HG03045 (cell line): ENCODE data around the gene SLC45A2.
"Not testable (repeated sequence)": the region's sequence is repeated elsewhere in the genome, so short reads cannot be mapped to it uniquely, and the experiment has no call there.

Experiments
- ATAC-seq: cut with Tn5 transposase; IDR thresholded peaks from one replicate; pipeline ENCODE4 v1.9.1; 2021; ENCODE audit warnings: mild to moderate bottlenecking, moderate library complexity; ENCODE audit not compliant: unreplicated experiment

SLC45A2 gene, protein sequence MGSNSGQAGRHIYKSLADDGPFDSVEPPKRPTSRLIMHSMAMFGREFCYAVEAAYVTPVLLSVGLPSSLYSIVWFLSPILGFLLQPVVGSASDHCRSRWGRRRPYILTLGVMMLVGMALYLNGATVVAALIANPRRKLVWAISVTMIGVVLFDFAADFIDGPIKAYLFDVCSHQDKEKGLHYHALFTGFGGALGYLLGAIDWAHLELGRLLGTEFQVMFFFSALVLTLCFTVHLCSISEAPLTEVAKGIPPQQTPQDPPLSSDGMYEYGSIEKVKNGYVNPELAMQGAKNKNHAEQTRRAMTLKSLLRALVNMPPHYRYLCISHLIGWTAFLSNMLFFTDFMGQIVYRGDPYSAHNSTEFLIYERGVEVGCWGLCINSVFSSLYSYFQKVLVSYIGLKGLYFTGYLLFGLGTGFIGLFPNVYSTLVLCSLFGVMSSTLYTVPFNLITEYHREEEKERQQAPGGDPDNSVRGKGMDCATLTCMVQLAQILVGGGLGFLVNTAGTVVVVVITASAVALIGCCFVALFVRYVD

DNA sequence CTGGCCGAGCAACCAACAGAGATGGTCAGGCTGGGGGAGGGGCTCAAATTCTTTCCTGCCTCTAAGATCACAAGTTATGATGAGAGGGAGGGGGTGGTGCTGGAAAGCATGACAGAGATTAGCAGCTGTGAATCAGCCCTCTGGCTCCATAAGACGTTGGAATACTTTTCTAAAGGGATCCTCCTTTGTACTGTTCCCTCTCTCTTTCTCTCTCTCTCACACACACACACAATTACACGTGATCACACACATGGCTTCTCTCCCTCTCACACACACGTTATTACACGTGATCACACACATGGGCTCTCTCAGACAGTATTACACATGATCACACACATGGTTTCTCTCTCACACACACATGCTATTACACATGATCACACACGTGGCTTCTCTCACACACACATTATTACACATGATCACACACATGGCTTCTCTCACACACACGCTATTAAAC is at the start of gene SLC45A2:
SLC45A2 (minus strand) TSS at position 23 of the 454 bp plus-strand sequence. CDS start 110 bp downstream, outside the sequence.
- ATAC-seq = no peak

DNA sequence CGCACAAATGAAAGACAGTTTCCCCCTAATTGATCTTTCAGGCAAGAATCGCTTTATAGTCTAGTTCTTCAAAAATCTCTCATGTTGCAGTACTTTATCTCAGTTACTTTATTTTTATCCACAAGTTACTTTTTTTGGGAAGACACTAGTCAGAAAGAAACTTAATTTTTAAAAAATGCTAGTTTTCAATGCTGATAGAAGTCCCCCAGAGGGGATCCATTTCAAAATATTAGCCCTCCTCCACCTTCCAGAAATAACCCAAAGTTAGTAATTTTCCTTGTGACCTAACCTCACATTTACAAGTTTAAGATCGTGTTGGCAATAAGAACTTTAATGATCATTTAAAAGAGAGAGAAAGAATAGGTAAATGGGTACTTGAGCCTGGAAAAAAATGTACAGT is 47.5 kb upstream of the SLC45A2 start:
- ATAC-seq = no peak

- no peak for ATAC-seq
These were observed 46.6 kb upstream of the SLC45A2 start for GRCh38 chr5:34031117-34031516.

DNA sequence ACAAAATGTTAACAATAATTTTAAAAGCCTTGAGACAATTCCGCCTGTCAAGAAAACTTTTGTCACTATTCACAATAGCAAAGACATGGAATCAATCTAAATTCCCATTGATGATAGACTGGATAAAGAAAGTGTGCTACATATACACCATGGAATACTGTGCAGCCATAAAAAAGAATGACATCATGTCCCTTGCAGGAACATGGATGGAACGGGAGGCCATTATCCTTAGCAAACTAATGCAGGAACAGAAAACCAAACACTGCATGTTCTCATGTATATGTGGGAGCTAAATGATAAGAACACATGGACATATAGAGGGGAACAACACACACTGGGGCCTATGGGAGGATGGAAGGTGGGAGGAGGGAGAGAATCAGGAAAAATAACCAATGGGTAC is 46.1 kb upstream of the SLC45A2 start:
- ATAC-seq = not testable (repeated sequence)

DNA sequence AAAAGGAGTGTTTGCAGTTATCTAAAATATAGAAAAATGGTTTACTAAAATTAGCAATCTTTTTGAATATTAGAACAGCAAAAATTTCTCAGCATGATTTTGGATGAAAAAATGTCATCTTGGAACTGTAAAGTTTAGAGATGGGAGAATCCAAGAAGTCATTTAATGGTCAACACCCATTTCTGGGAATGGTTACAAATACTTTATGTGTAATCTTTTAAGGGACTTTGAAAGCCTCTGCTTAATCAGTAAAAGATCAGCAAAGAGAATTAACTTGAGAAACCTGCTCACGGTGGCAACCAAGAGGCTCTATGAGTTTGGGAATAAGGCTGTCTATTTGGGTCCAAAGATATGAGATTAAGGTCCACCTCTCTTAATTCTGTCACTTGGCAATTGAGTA is 45.6 kb upstream of the SLC45A2 start:
- ATAC-seq = no peak

DNA sequence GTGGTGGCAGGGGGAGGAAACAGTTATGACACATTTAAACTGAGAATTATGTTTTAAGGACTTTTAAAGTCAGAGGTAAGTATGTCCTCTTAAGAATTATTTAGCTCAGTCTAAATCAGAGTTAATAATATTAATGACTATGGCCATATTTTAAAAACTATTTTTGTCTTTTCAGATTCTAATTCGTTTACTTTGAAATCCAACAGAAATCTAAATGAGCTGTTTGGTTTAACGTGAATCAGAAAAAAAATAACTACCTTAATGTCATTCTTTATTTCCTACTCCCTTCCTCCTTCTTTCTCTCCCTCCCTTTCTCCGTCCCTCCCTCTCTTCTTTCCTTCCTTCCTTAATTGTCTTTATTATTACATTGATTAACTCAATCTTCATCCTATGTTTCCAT is 43.9 kb upstream of the SLC45A2 start:
- ATAC-seq = no peak

DNA sequence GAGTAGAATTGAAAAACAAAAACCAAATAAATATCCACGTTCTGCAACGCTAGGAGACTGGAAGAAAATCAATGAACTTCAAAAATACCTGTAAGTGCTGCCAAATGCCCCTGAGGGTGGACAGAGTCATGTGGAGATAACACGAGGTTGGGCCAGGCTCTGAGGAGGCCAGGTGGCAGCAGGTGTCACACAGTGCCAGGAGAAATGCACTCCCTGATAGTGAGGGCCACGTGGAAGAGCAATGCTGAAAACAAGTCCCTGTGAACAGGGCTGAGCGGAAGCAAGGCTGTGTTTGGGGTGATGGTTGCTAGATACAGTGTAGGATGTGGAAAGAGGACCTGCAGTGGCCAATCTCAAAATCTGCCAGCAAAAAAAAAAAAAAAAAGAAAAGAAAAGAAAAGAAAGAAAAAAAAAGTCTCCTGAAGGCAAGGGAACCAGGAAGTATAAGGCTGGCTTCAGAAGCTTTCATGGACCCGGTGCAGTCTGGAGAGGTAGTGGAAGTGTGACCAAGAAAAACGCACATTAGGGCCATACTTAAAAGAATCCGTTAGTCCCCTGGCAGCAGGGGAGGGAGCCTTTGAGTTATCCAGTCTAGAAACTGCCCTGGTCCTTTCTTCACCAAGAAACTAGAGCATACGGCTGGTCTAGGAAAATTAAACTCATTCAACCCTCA is 41.7 kb upstream of the SLC45A2 start:
- ATAC-seq = no peak

GRCh38 chr5:34022121-34022705 is 37.7 kb upstream of the SLC45A2 start:
- ATAC-seq = peak; percentile 69

DNA sequence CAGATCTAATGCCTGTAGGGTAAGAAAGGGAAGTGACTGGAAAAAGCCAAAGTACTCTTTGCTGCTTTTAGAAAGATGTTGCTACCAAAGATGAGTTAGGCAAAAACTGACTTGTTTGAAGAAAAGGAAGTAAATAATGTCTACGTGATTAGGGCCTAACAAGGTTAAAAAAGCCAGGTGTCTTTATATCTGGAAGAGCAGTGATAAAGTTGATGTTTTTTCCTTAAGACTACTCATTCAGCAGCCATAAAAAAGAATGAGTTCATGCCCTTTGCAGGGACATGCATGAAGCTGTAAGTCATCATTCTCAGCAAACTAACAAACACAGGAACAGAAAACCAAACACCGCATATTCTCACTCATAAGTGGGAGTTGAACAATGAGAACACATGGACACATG is 36.8 kb upstream of the SLC45A2 start:
- no peak for ATAC-seq

DNA sequence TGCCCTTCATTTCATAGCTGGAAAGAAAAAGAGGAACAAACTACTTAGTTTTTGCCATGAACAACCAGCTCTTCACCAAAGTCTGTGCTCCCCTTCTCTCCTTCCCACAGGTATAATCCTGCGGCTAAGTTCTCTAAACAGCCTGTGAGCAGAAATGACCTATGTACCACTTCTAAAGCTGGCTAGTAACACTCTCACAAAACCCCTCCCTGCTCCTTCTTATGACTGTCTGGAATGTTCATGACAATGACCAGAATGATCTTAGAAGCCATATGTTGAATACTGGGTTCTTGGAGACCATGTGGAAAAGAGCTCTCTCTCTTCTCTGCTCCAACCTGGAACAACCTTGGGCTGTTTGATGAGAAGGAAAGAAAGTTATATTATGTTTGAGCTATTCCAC is 36.2 kb upstream of the SLC45A2 start:
- ATAC-seq = no peak

DNA sequence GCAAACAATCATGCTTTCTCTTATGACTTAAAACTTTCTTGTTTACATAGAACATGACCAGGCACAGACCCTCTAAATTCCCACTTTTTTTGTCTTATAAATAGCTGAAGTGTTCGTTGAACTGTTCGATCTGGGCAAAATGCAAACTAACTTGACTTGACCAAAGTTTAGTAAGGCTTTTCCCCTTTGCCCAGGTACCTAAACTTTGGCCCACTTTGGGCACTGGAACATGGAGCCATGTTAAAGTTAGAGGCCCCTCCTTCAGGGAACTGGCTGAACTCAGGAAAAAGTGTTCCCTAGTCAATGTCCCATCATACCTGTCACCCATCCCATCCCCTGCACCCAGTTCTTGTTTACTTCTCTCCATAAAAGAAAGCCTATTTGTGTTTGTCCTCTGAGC is 32.8 kb upstream of the SLC45A2 start:
- no peak for ATAC-seq

GRCh38 chr5:34016750-34017149 is 32.3 kb upstream of the SLC45A2 start:
- no peak for ATAC-seq

- no peak for ATAC-seq
These were observed 31.7 kb upstream of the SLC45A2 start for GRCh38 chr5:34016222-34016621.

DNA sequence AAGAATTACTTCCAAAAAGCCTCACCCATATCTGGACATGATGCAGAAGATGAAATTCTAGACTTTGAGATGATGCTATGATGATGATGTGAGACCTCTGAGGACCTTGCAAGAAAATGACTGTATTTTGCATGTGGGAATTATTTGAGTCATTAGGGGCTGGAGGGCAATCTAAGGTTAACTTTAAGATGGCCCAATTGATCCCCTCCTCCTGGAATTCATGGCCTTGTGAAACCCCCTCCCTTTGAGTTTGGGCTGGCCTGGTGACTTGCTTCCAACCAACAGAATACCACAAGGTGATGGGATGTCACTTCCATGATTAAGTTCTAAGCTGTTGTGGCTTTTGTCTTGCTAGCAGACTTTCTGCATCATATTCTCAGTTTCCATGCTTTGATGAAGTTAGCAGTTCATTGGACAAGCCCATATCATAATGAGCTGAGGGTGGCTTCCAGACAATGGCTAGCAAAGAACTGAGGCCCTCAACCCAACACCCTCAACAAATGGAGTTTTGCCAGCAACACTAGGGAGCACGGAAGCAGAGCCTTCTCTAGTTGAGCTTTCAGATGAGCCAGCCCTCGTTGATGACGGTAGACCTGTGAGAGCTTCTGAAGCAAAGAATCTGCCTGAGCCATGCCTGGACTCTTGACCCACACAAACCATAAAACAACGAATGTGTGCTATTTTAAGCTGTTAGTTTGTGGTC is 30.8 kb upstream of the SLC45A2 start:
- ATAC-seq = no peak

- no peak for ATAC-seq
These were observed 30.1 kb upstream of the SLC45A2 start for GRCh38 chr5:34014626-34015025.

DNA sequence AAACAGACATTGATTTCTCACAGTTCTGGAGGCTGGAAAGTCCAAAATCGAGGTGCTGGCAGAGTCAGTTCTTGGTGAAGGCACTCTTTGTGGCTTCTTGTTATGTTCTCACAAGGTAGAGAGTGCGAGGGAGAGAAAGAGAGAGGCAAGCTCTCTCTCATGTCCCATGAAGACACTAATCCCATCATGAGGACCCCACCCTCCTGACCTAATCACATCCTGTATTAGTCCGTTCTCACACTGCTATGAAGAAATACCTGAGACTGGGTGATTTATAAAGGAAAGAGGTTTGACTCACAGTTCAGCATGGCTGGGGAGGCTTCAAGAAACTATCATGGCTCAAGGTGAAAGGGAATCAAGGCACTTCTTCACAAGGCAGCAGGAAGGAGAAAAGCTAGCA is 29.1 kb upstream of the SLC45A2 start:
- ATAC-seq = no peak

GRCh38 chr5:34012791-34013190 is 28.3 kb upstream of the SLC45A2 start:
- no peak for ATAC-seq

DNA sequence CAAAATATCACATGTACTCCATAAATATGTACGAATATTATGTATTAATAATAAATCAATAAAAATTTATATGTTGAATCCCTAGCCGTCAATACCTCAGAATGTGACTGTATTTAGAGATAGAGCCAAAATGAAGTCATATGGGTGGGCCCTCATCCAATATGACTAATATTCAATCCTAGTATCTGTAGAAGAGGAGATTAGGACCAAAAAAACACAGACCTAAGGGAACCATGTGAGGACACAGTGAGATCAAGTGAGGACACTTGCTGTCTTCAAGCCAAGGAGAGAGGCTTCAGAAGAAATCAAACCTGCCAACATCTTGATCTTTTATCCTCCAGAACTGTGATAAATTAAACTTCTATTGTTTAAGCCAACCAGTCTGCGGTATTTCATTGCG is 27.0 kb upstream of the SLC45A2 start:
- no peak for ATAC-seq

DNA sequence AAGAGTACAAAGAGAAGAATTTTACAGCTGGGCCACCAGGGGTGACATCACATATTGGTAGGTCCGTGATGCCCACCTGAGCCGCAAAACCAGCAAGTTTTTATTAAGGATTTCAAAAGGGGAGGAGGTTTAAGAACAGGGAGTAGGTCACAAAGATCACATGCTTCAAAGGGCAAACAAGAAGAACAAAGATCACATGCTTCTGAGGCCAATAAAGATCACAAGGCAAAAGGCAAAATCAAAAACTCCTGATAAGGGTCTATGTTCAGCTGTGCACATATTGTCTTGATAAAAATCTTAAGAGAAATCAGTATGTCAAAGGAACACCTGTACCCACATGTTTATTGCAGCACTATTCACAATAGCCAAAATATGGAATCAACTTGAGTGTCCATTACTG is 25.7 kb upstream of the SLC45A2 start:
- ATAC-seq = not testable (repeated sequence)

DNA sequence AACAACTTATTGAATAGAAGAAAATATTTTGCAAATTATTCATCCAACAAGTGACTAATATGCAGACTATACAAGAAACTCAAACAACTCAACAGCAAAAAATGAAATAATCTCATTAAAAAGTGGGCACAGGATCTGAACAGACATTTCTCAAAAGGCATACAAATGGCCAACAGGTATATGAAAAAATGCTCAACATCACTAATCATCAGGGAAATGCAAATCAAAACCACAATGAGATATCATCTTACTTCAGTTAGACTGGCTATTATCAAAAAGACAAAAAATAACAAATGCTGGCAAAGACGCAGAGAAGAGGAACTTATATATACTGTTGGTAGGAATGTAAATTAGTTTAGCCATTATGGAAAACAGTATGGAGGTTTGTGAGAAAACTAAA is 25.1 kb upstream of the SLC45A2 start:
- ATAC-seq = no peak

- no peak for ATAC-seq
These were observed 24.3 kb upstream of the SLC45A2 start for GRCh38 chr5:34008802-34009201.
